HuH-7 (cell line): Measurements from ENCODE around the gene FAM117A.
"Not testable (repeated sequence)": the region's sequence is repeated elsewhere in the genome, so short reads cannot be mapped to it uniquely, and the experiment has no call there.

Experiments
- DNase-seq: peaks from one replicate; pipeline ENCODE4 v3.0.0; 2011; ENCODE audit warnings: low spot score

The FAM117A gene

DNA sequence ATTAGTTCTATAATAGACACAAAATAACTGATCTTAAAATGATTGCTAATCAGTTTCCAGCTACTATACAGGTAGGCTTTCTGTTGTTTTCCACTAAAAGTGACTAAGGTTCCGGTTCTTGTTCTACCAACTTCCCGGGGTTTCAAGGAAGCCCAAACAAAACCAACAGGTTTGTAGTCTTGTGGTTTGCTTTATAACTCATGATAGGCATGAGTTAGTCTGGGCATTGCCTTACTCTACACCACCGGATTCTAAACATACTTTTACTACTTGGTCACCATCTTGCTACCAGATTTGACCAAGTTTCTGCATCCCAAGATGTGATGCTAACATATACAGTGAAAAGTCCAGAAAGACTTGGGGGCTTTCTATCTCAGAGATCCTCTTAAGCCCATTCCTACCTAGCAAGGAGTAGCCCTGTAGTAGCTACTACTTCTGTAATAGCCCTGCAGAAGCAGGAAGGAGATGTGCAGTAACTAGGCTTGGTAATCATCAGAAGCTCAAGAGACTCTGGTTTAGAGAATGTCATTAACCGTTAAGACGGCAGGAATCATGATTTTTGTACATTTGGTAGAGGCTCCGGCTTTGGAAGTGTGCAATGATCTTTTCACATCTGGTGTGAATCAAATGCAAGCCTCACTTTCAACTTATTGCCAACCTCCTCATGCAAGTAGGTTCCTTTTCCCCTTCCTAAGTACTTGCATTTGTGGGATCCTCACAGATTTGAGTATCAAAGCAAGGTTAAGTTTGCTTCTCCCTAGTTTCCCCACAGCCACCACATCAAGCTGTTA lies 1.6 kb downstream of the FAM117A start:
- no peak for DNase-seq

- DNase-seq, result no peak
Measured at GRCh38 chr17:49760932-49761558, 2.9 kb downstream of the FAM117A start.

DNA sequence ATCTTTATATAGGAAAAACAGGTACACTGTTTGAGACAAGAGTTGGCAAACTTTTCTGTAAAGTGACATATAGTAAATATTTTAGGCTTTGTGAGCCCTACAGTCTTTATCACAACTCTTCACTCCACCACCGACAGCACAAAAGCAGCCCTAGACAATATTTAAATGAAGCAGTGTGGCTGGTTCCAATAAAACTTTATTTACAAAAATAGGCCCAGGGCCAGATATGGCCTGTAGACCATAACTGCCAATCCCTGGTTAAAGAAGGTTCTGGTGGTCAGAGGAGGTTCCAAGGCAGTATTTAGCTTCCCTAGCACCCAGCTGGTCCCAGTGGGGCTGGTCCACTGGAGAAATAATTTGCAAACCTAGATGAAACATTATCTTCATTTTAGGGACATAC lies 3.6 kb downstream of the FAM117A start:
- DNase-seq, result no peak

DNA sequence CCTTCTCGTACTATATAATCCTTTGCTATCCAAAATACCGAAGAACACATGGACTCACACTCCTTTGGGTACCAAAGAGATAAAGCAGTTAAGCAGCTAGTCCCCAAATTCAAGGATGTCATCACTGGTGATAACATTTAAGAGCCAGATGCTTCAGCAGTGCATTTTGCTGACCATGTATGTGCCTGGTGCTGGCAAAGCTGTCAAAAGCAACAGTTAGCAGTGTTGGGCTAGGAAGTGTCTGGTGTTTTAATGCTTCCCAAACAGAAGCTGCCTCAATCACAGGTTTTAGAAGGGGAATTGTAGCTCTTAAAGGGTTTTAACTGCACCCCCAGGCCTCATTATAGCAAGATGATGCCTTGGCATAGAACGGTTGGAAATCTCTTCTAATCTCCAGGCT lies 4.7 kb downstream of the FAM117A start:
- no peak for DNase-seq

DNA sequence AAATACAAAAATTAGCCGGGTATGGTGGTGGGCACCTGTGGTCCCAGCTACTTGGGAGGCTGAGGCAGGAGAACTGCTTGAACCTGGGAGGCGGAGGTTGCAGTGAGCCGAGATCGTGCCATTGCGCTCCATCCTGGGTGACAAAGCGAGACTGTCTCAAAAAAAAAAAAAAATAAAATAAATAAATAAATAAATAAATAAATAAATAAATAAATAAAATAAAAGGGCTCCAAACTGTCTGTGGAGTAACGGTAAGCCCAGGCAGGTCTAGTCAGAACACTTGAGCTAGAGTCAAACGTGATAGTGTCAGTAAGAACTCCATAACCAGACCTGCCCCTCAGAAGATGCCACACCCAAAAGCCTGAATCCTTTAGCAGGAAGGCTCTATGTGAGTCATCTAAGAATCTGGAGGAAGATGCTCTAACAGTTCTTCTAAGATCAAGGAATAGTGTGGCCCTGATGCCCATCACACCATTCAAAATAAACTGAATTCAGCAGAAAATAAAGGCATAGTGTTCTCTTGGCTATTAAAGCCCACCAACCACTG lies 5.4 kb downstream of the FAM117A start:
- not testable (repeated sequence) for DNase-seq

- DNase-seq, result no peak
Measured at GRCh38 chr17:49757151-49757777, 6.7 kb downstream of the FAM117A start.

DNA sequence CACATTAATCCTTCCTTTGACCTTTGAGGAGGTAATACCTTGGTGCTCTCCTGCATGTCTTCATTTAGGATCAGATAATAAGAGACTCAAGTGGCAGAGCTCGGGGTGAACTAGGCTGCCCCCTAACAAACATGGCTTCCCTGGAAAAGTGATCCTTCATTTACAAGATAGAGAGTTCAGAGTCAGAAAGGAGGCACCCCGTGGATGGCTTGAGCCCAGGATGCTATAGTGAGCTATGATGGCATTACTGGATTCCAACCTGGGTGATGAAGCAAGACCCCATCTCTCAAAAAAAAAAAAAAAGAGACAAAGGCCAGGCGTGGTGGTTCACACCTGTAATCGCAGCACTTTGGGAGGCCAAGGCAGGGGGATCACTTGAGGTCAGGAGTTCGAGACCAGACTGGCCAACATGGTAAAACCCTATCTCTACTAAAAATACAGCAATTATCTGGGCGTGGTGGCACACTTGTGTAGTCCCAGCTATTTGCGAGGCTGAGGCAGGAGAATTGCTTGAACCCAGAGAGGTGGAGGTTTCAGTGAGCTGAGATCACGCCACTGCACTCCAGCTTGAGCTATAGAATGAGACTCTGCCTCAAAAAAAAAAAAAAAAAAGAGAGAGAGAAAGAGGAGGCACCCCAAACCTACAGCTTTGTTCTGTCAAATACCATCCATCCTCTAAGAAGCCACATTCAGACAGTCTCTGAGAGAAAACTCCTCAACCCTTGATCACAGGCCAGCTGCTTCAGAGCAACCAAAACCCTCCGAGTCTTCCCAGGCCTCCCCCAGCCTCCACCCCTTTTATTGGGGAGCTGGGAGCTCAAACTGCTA lies 7.4 kb downstream of the FAM117A start:
- no peak for DNase-seq

GRCh38 chr17:49755663-49756283 lies 8.2 kb downstream of the FAM117A start:
- DNase-seq, result no peak

- DNase-seq, result no peak
Measured at GRCh38 chr17:49753959-49754391, 10.0 kb downstream of the FAM117A start.

DNA sequence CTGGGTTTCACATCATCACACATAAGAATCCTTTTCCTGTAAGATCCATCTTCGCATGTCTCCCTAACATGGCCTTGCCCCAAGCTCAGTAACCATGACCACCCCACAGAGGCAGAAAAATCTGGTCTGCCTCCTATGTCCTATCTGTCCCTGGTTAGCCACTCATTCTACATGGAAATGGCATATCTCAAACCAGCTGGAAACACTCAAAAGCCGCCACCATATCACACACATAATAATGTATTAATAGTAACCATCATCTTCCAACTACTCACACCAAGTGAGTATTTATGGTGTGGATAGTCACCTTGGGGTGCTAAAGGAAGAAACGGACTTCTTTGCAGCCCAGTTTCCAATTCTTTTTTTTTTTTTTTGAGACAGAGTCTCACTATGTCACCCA lies 11.4 kb downstream of the FAM117A start:
- DNase-seq, result no peak

DNA sequence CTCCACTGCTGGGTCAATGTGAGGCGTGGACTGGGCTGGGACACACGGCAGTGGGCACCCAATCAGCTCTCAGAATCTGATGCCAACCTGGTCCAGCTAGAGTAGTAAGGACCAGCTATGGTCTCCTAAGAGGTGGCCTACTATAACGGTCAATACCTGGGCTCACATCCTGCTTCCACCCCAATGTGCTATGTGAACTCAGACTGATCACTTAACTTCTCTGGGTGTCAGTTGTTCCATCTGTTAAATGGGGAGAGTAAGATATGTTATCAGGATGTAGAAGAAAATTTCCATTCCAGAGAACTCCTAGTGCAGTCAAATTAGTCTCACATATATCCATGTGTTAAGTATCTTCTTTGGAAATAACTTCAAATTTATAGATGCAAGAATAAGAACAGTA lies 14.2 kb downstream of the FAM117A start:
- DNase-seq, result no peak

GRCh38 chr17:49748791-49749190 lies 15.1 kb downstream of the FAM117A start:
- DNase-seq, result no peak

DNA sequence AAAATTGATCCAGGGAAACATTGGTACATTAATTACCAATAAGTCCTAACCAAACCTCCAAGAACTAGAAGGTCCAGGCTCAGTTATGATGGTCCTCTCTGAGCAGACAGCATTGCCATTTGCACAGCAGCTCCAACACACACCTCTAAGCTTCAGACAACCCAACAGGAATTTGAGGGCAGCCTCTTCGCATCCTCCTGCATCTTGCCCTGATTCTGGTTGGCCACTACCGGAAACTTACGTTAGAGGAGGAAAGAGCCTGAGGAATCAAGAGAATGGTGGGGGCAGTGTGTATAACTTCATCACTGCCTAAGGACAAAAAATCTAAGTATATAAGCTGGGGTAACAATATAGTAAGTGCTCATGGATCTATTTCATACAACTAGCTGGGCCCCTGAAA lies 15.7 kb downstream of the FAM117A start:
- DNase-seq, result no peak

- DNase-seq, result no peak
Measured at GRCh38 chr17:49747632-49748031, 16.3 kb downstream of the FAM117A start.

DNA sequence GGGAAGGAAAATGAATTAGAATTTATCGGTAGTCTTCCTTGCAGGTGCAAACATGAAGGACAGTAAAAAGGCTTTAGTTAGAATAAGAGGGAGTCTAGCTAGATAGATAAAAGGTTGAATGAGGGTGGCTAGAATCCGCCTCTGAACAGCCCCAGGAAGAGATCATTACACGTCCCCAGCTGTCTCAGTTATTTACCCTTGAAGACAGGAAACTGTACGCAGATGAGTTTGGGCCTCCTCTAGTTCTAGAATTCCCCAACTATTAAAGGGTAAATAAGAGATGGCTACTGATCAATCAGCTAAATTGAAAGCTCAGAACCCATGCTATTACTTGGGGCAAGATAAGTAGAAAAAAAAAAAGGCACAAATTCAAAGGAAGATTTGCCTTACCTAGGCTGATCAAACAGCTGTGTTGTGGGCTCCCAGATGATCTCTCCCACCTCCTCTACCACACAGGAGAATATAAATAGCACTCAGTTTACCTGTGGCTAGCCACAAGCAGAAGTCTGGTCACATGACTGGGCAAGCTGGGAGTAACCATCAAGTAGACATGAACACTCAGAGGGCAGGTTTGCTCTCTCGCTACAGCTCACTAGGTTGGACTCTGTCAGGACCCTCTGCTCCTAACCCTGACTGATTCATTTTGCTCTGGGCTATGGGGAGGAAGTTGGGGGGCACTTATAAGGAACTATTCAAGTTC lies 17.0 kb downstream of the FAM117A start:
- DNase-seq, result no peak

GRCh38 chr17:49745175-49746139 lies 18.5 kb downstream of the FAM117A start:
- no peak for DNase-seq

- DNase-seq, result no peak
Measured at GRCh38 chr17:49742166-49742638, 21.7 kb downstream of the FAM117A start.

GRCh38 chr17:49741692-49742076 lies 22.2 kb downstream of the FAM117A start:
- DNase-seq, result no peak

GRCh38 chr17:49741009-49741691 lies 22.8 kb downstream of the FAM117A start:
- no peak for DNase-seq
